ENCODE data around the gene SIVA1.

- TF ChIP-seq CTCF (IDR thresholded peaks at IDR 0.05) (no peak), EP300 (IDR thresholded peaks at IDR 0.05; ENCODE audit: low read depth) (no peak)
These were observed 5.9 kb upstream of the SIVA1 start for GRCh38 chr14:104746934-104747481.

All from transverse colon (tissue), 3 donors.